H9 (cell line): ENCODE results near the gene PRKAG3. TPM values are rescaled to one million over a fixed set of nuclear protein-coding genes. Genes with fewer than 3 reads are reported as not detected.

ENCODE experiments used
- DNase-seq: peaks from one replicate; pipeline ENCODE4 v3.0.0-alpha.2; 2017
- H2AFZ ChIP-seq: one replicate; pipeline ENCODE4 v1.6.1; 2013; ENCODE audit warnings: mild to moderate bottlenecking, low read length, control low read depth, moderate library complexity
- H2AK5ac ChIP-seq: 2 replicates; pipeline ENCODE4 v1.6.1; 2013; ENCODE audit warnings: low read length, control low read depth, mixed read lengths; ENCODE audit not compliant: insufficient read length
- H2BK120ac ChIP-seq: one replicate; pipeline ENCODE4 v1.6.1; 2013; ENCODE audit warnings: low read depth, mild to moderate bottlenecking, low read length, control low read depth, inconsistent platforms; ENCODE audit not compliant: poor library complexity, severe bottlenecking
- H2BK12ac ChIP-seq: 2 replicates; pipeline ENCODE4 v1.6.1; 2013; ENCODE audit warnings: low read length, control low read depth, mixed read lengths, low read depth; ENCODE audit not compliant: insufficient read length
- H2BK15ac ChIP-seq: 2 replicates; pipeline ENCODE4 v1.6.1; 2013; ENCODE audit warnings: low read depth, low read length, control low read depth
- H2BK20ac ChIP-seq: one replicate; pipeline ENCODE4 v1.6.1; 2013; ENCODE audit warnings: low read depth, mild to moderate bottlenecking, low read length, control low read depth, inconsistent platforms; ENCODE audit not compliant: poor library complexity, severe bottlenecking
- H2BK5ac ChIP-seq: 2 replicates; pipeline ENCODE4 v1.6.1; 2013; ENCODE audit warnings: low read length, control low read depth, mixed read lengths; ENCODE audit not compliant: insufficient read length
- H3K14ac ChIP-seq: 2 replicates; pipeline ENCODE4 v1.6.1; 2013; ENCODE audit warnings: low read length, control low read depth; ENCODE audit not compliant: insufficient read depth
- H3K18ac ChIP-seq: 2 replicates; pipeline ENCODE4 v1.6.1; 2013; ENCODE audit warnings: low read depth, mild to moderate bottlenecking, mixed read lengths, low read length, control low read depth; ENCODE audit not compliant: insufficient read length
- H3K23ac ChIP-seq: 2 replicates; pipeline ENCODE4 v1.6.1; 2013; ENCODE audit warnings: low read length, control low read depth, mixed read lengths, low read depth; ENCODE audit not compliant: insufficient read length
- H3K23me2 ChIP-seq: 2 replicates; pipeline ENCODE4 v1.6.1; 2013; ENCODE audit warnings: low read depth, mild to moderate bottlenecking, mixed read lengths, low read length, control low read depth; ENCODE audit not compliant: insufficient read length, poor library complexity, severe bottlenecking
- H3K27ac ChIP-seq: 2 replicates; pipeline ENCODE4 v1.5.1; 2013; ENCODE audit warnings: low read length, control low read depth, mixed read lengths, low read depth; ENCODE audit not compliant: insufficient read length
- H3K27me3 ChIP-seq: 2 replicates; pipeline ENCODE4 v1.6.1; 2013; ENCODE audit warnings: low read length, control low read depth, inconsistent platforms; ENCODE audit not compliant: insufficient read depth
- H3K4ac ChIP-seq: 2 replicates; pipeline ENCODE4 v1.6.1; 2013; ENCODE audit warnings: low read depth, mild to moderate bottlenecking, control low read depth, inconsistent platforms, low read length, moderate library complexity
- H3K4me1 ChIP-seq: 2 replicates; pipeline ENCODE4 v1.6.1; 2013; ENCODE audit warnings: low read length, control low read depth, inconsistent platforms; ENCODE audit not compliant: insufficient read depth
- H3K4me2 ChIP-seq: 2 replicates; pipeline ENCODE4 v1.6.1; 2013; ENCODE audit warnings: low read length, control low read depth, mixed read lengths; ENCODE audit not compliant: insufficient read length, insufficient read depth
- H3K56ac ChIP-seq: 2 replicates; pipeline ENCODE4 v1.6.1; 2013; ENCODE audit warnings: low read depth, mild to moderate bottlenecking, mixed read lengths, low read length, control low read depth; ENCODE audit not compliant: insufficient read length
- H3K79me1 ChIP-seq: 2 replicates; pipeline ENCODE4 v1.6.1; 2013; ENCODE audit warnings: low read depth, mild to moderate bottlenecking, moderate library complexity, low read length, control low read depth, inconsistent platforms; ENCODE audit not compliant: insufficient read depth, poor library complexity, severe bottlenecking
- H3K79me2 ChIP-seq: 2 replicates; pipeline ENCODE4 v1.6.1; 2013; ENCODE audit warnings: low read length, control low read depth, inconsistent platforms; ENCODE audit not compliant: insufficient read depth
- H3K9ac ChIP-seq: 2 replicates; pipeline ENCODE4 v1.6.1; 2013; ENCODE audit warnings: low read length, control low read depth, mixed read lengths; ENCODE audit not compliant: insufficient read length; ENCODE audit errors: extremely low read depth
- H3K9me3 ChIP-seq: one replicate; pipeline ENCODE4 v1.6.1; 2013; ENCODE audit warnings: low read depth, low read length, inconsistent platforms; ENCODE audit not compliant: control insufficient read depth
- H3T11ph ChIP-seq: one replicate; pipeline ENCODE4 v1.6.1; 2013; ENCODE audit warnings: mild to moderate bottlenecking, low read length, control low read depth, inconsistent platforms
- H4K20me1 ChIP-seq: one replicate; pipeline ENCODE4 v1.6.1; 2013; ENCODE audit not compliant: control insufficient read depth, insufficient read length, insufficient read depth
- H4K5ac ChIP-seq: 2 replicates; pipeline ENCODE4 v1.6.1; 2013; ENCODE audit warnings: low read depth, mild to moderate bottlenecking, mixed read lengths, low read length, control low read depth; ENCODE audit not compliant: insufficient read length
- H4K8ac ChIP-seq: replicated peaks from 2 replicates; pipeline ENCODE4 v1.6.1; 2013; ENCODE audit warnings: low read length, control low read depth, mixed read lengths, low read depth; ENCODE audit not compliant: insufficient read length
- H4K91ac ChIP-seq: 2 replicates; pipeline ENCODE4 v1.6.1; 2013; ENCODE audit warnings: low read depth, mild to moderate bottlenecking, moderate library complexity, mixed read lengths, low read length, control low read depth; ENCODE audit not compliant: insufficient read length
- H3K27ac Mint-ChIP-seq, 3 experiments: 2 replicates in 2 of 3; 3 replicates in 1 of 3; pipeline ENCODE4 v1.8.0; 2020 to 2021; ENCODE audit warnings: mixed read lengths in 3 of 3, mild to moderate bottlenecking in 1 of 3, moderate library complexity in 1 of 3
- H3K27me3 Mint-ChIP-seq: 2 replicates; pipeline ENCODE4 v1.8.0; 2021; ENCODE audit warnings: low read depth, mild to moderate bottlenecking, moderate library complexity, mixed read lengths
- H3K36me3 Mint-ChIP-seq, 3 experiments: 2 replicates in 2 of 3; 3 replicates in 1 of 3; pipeline ENCODE4 v1.8.0; 2020 to 2021; ENCODE audit warnings: low read depth in 3 of 3, mixed read lengths in 3 of 3; ENCODE audit not compliant: insufficient read depth in 1 of 3
- H3K4me1 Mint-ChIP-seq, 2 experiments: 2 replicates each; pipeline ENCODE4 v1.8.0; 2020; ENCODE audit warnings: mixed read lengths in 2 of 2
- H3K4me3 Mint-ChIP-seq, 2 experiments: 2 replicates in 1 of 2; 3 replicates in 1 of 2; pipeline ENCODE4 v1.8.0; 2020 to 2021; ENCODE audit warnings: mild to moderate bottlenecking in 2 of 2, mixed read lengths in 2 of 2, moderate library complexity in 1 of 2
- H3K9me3 Mint-ChIP-seq, 2 experiments: 2 replicates in 1 of 2; 3 replicates in 1 of 2; pipeline ENCODE4 v1.8.0; 2020; ENCODE audit warnings: mild to moderate bottlenecking in 2 of 2, mixed read lengths in 2 of 2, moderate library complexity in 1 of 2
- CTCF ChIP-seq: fragments of 200-600 bp; sonication (generic); conservative IDR thresholded peaks from 3 replicates; pipeline ENCODE4 v1.8.0; 2021; ENCODE audit warnings: antibody characterized with exemption, mild to moderate bottlenecking
- WGBS: extraction: QIAGEN DNeasy Blood & Tissue Kit; methylation state at CpG from one replicate; pipeline ENCODE4 v1.1.7; 2013; ENCODE audit warnings: missing lambda C conversion rate, low lambda C conversion rate, mixed read lengths; ENCODE audit not compliant: insufficient read length; ENCODE audit errors: extremely low coverage; 5-methylcytosine and 5-hydroxymethylcytosine counted together
- total RNA-seq: library from RNA; stranded (reverse); gene quantifications from 2 replicates; pipeline ENCODE4 v1.2.1, GENCODE V29; 2021

The PRKAG3 gene
- total RNA-seq, 1 experiment from 2014 or later, result not detected

GRCh38 chr2:218785103-218785502, 46.5 kb downstream of the PRKAG3 start:
- Histone ChIP-seq H3K9me3 (no peaks in the 10 kb centered on the region), H4K91ac (no peak overlapping the region), H3K27ac (no peak overlapping the region), H3K79me2 (no peaks in the 10 kb centered on the region), H3K4me1 (no peaks in the 10 kb centered on the region), H4K8ac (no peak overlapping the region), H2BK20ac (no peak overlapping the region), H3K56ac (no peak overlapping the region), H3K79me1 (no peaks in the 10 kb centered on the region), H3K4ac (no peak overlapping the region), H3K23me2 (peaks cover 14% of the 10 kb centered on the region), H2AK5ac (no peak overlapping the region), H2AFZ (no peak overlapping the region), H2BK12ac (no peak overlapping the region), H4K5ac (no peak overlapping the region), H3K27me3 (peaks cover 4% of the 10 kb centered on the region; the same call in 1 of the 2 replicates), H3T11ph (no peak overlapping the region), H2BK15ac (no peak overlapping the region), H3K18ac (no peak overlapping the region), H3K23ac (no peak overlapping the region), H3K9ac (no peak overlapping the region), H4K20me1 (no peaks in the 10 kb centered on the region), H3K14ac (no peak overlapping the region), H3K4me2 (no peak overlapping the region), H2BK120ac (no peak overlapping the region), H2BK5ac (no peak overlapping the region)
- H3K4me1 Mint-ChIP-seq, result peaks cover 11 to 20% of the 10 kb centered on the region in 2 experiments
- 0 out of 7 replicates have a peak, but pooled peaks cover 0 to 1% (median 0%) of the 10 kb centered on the region in 3 experiments for H3K36me3 Mint-ChIP-seq
- no peak overlapping the region for H3K27ac Mint-ChIP-seq
- WGBS, result no CpG with 5 or more reads among the region's 1 CpG
- H3K9me3 Mint-ChIP-seq, result no peaks in the 10 kb centered on the region
- peaks cover 42% of the 10 kb centered on the region for H3K27me3 Mint-ChIP-seq
- no peak overlapping the region for H3K4me3 Mint-ChIP-seq
- no peak for DNase-seq
- TF ChIP-seq CTCF, result no peak
